Head of caudate nucleus (tissue), 42 donors: Measurements from ENCODE around the gene ABAT.
"Not testable (repeated sequence)": the region's sequence is repeated elsewhere in the genome, so short reads cannot be mapped to it uniquely, and the experiment has no call there.

Experiments
- DNase-seq, 42 donors: peaks; one replicate each; pipeline versions ENCODE4 v3.0.0 to v3.0.0-alpha.2; 2020 to 2021; ENCODE audit warnings: mixed read lengths in 7 of 42
- intact Hi-C: fragments of 100-400 bp; cut with DNase I; formaldehyde crosslinking; loops from one replicate; pipeline ENCODE4 v1.15.0; 2022

Gene ABAT

DNA sequence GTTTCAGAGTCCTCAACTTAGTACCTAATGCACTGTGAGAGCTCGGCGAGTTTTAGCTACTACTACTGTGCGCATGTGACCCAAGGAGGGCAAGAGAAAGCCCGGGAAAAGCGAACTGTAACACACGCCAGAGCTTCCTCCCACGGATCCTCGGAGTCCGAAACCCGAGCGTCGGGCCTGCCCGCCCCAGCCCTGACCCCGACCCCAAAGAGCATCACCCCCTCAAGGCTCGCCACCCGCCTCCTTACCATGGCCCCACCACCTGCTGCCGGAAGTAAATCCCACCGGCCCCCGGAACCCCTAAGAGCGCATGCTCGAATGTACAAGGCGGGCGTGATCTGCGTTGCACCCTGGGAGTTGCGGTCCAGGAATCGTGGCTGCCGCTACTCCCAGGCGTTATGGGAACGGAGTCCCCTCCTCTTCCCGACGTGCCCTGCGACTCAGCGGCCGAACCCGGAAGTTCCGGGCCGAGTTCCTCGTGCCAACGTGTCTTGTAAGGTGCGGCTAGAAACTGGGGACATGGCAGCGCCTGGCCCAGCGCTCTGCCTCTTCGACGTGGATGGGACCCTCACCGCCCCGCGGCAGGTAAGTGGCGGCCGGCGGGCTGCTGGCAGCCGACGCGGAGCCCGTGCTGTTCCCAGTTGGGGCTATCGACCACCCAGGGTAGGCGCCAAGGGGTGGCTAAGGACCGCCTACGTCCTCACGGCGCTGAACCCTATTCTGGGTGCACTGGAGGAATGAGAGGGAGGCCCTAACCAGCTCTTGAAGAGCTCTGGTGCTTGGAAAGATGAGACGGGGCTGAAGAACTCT is 123.2 kb downstream of the ABAT start, which contains the start of the genes PMM2 and TMEM186:
PMM2 (plus strand) TSS at position 476 of the 810 bp plus-strand sequence; CDS start at position 520, 44 bp downstream.
TMEM186 (minus strand) TSS at position 276 of the 810 bp plus-strand sequence; CDS start at position 251, 25 bp downstream.
- peak; percentile 97 to 100 (median 99) for DNase-seq
- intact Hi-C loops, result loop anchor here (5.0 kb wide), 3 partner anchors 70 to 120 kb away; partner anchors contain the start of genes CARHSP1 and LITAFD

DNA sequence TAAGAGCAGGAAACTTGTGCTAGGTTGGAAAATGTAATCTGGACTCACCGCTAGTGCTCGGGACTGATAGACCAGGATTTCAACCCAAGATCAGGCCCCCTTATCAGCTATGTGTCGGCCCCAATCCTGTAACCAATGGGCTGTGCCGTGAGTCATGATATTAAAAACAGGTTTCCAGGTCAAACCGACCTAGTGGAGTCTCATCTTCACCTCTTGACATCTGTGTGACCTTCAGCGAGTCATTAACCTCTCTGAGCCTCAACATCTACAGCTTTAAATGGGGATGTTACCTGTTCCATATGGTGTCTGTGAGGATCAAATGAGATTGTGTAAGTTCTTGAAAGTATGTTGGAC is 123.7 kb downstream of the ABAT start:
- DNase-seq, result no peak
- intact Hi-C loops, result loop anchor here (5.0 kb wide), 3 partner anchors 69 to 121 kb away; partner anchors contain the start of genes CARHSP1 and LITAFD

DNA sequence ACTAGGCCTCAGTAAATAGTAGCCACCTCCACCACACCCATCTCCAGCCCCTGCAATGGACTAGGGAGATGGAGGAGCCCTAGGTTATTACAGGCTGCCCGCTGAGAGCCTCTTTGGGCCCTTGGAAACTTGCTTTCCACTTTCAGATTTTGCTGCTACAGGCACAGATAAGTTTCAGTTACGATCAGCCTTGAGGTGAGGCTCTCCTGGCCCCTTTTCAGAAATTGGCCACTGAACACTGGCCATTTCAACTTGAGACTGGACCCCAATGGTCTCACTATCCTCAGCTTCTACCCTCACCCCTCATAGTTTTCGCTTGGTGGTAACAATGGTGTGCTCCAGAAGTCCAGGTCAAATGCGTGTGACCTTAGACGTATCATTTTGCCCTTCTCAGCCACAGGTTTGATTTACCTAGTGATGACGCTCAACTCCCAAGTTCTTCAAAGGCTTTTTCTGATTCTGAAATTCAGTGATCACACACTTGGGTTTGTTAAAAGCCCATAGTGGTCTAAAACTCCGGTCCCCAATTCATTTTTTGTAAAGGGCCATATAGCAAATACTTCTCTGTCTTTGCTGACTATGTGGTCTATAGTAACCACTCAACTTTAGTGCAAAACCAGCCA is 124.2 kb downstream of the ABAT start:
- no peak for DNase-seq
- intact Hi-C loops, result loop anchor here (5.0 kb wide), 3 partner anchors 69 to 121 kb away; partner anchors contain the start of genes CARHSP1 and LITAFD

DNA sequence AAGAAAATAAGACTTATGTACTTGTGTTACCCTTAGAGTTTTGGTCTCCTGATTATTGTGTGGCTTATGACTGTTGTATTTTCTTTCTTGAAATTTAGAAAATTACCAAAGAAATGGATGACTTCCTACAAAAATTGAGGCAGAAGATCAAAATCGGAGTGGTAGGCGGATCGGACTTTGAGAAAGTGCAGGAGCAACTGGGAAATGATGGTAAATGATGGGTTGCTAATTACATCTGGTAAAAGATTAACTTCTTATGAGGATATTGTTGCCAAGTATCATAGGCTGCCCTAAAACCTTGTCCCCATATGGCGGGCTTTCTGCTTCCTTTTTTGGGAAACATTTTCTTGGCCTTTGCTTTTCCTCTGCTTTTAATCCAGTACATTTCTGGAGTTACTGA is 127.3 kb downstream of the ABAT start:
- intact Hi-C loops, result no loop called here
- DNase-seq, result no peak

DNA sequence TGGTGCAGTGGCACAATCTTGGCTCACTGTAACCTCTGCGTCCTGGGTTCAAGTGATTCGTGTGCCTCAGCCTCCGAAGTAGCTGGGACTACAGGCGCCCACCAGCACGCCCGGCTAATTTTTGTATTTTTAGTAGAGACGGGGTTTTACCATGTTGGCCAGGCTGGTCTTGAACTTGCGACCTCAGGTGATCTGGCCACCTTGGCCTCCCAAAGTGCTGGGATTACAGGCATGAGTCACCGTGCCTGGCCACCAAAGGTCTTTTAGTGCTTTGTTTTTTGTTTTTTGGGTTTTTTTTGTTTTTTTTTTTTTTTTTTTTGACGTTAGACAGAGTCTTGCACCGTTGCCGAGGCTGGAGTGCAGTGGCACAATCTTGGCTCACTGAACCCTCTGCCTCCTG is 129.3 kb downstream of the ABAT start:
- intact Hi-C loops, DNase-seq: not testable (repeated sequence)

DNA sequence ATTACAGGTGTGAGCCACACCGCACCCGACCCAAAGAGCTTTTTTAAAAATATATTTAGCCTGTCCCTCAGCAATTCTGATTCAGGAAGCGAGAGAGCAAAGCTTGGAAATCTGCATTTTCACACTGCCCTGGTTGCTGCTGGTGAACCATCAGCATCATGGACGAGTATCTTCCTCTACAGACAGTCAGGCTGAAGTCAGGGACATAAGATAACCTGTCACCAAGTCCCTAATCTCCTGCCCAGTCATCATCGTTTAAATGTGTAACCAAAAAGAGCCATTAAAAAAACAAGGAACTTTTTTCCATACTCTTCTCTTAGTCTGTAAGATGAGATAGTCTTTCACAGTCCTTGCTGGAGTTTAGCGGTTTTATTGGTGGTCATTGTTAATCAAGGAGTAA is 129.9 kb downstream of the ABAT start:
- intact Hi-C loops, result no loop called here
- DNase-seq, result no peak

DNA sequence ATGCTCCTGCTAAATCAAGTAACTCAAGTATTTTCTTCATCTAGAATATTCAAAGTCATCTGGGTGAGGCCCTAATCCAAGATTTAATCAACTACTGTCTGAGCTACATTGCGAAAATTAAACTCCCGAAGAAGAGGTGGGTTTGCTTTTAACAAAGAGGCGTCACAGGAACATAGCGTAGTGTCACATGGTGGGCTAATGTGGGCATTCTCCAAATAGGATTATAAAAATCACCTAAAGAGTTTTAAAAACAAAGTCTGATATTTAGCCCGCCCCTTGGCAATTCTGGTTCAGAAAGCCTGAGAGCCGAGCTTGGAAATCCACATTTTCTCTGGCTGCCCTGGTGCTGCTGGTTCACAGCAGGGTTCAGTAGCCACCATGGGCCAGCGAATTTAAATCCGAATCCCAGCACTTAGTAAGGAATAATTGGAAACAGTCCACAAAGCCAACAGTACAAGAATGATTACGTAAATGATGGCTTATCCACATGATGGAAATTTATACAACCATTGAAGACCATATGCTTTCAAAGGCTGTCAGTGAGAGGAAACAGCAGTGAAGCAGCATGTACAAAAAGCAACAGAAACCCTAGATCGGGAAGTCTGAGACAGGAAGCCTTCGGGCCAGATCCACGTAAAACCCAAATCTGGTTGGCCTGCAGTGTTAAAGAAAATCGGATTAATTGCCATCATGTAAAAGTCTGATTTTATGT is 132.0 kb downstream of the ABAT start:
- intact Hi-C loops, result no loop called here

DNA sequence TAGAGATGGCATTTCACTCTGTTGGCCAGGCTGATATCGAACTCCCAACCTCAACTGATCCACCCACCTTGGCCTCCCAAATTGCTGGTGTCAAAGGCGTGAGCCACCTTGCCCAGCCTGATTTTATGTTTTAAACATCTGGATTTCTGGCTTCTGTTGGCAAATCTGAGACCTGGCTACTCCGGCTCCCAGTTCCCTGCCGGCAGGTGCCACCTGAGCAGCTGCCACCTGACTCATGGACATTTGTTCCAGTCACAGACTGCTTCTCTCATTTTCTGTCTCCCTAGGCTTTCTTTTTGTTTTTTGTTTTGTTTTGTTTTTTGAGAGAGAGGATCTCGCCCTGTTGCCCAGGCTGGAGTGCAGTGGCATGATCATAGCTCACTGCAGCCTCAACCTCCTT is 132.8 kb downstream of the ABAT start:
- intact Hi-C loops, result no loop called here
- no peak for DNase-seq

More for the DNA sequence above, 132.0 kb downstream of the ABAT start:
- peak in 5 of 42 donors; percentile 20 to 55 (median 41) for DNase-seq

DNA sequence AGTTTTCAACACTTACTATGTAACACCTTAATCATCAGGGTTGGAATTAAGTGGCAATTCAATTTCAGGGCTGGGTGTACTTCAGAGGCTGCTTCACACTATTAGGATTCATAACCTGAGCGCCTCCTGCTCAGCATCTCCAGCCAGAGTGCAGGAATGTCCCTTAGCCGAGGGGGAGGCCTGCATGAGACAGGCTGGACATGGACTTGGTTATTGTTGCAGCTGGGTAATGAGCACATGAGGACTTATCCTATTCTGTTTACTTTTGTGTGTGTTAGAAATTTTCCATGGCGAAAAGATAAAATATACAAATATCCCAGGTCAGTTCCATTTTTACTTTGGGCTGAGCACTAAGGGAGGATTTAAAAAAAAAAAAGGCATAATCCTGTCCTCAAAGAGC is 133.6 kb downstream of the ABAT start:
- no peak for DNase-seq
- intact Hi-C loops, result no loop called here

DNA sequence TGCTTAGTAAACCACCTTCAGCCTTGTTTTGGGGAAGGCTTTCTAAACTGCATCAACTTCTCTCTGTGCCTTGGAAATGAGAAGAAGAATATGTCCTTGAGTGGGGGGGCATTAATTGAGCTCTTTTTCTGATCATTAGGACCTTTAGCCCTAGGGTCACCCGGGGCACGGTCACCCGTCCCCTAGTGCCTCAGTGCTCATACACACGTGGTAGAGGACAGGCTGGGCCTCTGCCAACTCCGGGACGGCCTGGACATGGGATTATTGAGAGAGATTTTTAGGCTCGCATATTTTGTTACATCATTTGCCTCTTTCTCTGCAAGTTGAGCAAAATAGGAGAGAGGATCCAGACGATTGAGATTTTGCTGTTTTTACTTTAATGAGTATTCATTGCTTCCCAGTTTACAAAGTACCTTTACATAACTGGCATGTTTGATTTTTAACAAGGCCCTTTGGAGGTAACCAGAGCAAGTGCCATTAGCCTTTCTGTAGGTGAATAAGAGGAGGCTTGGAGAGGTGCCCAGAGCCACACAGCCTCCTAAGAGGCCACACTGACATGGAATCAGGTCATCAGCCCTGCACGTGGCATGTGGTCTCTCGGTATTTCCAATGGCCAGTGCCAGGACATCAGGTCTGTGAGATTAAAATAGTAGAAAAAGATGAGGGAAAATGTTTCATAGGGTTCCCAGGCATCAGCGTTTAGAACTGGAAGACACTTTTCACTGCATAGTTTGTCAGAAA is 134.4 kb downstream of the ABAT start:
- DNase-seq, result no peak
- intact Hi-C loops, result no loop called here

DNA sequence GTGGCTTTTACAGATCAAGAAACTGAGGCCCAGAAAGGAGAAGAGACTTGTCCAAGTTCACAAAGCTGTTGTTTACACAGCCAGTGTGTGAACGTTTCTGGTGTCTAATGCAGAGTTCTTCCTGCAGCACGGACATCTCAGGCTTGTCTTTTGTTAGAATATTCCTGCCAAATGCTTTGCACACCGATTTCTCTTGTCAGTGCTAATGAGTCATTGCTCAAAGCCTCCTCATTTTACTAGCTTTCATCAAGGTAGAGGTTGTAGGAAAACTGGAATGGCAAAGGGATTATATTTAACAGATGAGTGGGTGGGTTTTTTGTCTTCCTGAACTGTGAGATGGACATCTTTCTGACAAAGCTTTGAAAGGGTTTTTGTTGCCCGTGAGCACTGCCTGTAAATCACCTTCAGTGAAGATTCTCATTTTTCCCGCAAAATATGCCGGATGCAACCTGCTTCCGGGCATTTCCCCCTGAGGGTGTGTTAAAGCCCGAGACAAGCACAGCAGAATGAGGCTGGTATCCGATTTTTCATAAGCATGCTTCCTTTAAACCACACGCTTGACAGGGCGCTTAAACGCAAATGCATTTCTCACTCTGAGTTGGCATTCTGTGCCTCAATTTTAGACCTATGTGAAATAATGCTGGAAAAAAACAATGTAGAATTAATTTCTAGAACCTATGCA is 137.9 kb downstream of the ABAT start:
- intact Hi-C loops, result no loop called here
- peak in 11 of 42 donors; percentile 19 to 65 (median 37) for DNase-seq

DNA sequence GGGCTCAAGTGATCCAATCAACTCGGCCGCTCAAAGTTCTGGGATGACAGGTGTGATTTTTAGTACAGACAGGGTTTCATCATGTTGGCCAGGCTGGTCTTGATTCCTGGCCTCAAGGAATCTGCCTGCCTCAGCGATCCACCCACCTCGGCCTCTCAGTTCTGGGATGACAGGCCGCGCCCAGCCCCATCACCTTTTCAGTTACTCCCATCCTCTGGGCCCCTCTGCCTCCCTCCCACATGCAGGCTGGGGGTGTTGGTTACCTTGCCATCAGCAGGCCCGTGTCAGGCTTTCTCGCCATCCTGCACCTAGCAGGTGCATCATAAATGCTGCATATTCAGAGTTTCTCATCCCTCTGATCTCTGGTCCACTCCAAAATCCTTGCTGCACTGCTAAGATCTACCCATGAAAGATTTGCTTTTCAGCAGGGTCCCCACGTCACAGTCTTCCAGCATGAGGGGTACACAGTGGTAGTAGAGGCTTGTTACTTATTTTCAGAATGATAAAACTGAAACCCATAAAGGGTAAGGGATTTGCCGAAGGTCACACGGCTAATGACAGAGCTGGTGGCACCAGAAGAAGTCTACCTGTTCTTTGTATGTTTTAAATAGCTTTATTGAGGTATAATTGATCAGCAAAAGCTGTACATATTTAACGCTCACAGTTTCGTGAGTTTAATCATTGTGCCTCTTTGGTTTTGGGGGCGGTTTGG is 139.8 kb downstream of the ABAT start:
- intact Hi-C loops, result no loop called here
- DNase-seq, result no peak

DNA sequence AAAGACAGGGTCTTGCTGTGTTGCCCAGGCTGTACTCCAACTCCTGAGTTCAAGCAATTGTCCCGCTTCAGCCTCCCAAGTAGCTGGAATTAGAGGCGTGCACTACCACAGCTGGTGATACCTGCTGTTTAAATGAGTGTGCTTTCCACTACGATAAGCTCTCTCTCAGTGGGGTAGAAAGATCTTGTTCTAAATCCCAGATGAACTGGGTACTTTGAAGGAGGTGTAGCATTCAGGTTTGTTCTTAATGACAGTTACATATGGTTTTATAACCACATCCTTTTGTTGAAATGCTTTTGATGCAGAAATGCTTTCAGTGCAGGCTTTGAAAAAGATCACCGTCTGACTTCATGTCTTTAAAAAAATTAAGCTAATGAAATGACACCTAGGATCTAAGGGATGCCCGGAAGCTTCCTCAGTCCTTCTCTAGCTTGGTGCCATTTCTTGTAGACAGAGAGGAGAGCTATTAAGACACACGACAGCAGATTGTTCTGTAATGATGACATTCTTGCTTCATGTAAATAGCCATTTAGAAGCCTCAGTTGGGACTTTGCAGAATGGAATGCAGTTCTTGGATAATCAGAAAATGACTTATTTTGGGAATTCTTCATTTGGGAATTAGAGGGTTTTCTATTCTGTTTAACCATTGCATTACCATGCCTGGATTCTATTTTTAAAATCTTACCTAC is 142.7 kb downstream of the ABAT start:
- intact Hi-C loops, result no loop called here
- no peak for DNase-seq

DNA sequence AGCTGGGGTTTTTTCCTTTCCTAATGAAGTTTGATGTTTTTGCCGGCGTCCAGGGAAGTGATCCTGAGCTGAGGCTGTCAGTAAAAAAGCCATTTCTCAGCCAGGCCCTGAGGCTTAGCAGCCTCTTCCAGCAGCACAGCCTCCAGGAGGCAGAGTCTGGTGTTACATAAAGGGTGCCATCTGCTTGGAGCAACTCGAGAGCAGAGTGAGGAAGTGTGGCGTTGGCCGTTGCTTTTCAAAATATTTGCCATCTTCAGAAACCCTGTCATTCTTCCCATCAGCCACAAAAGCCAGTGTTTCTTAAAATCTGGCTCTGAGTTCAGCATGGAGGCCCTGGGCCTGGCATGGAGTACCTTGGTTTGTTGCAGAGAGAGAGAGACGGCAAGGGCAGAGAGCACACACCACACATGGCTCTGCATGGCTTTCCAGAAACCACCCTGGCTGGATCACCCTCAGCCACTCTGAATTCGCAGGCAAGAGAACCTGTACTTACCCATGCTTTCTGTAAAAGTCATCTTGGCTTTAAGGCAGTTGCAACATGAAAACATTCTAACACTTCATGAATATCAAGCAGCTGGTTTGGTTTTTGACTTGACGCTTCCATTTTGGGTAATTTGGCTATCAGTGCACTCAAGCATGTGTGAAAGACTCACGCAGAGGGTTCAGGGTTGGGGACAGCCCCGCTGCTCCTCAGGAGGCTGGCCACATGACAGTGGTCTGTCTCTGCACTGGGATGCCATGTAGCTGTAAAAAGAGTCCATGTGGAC is 144.3 kb downstream of the ABAT start:
- intact Hi-C loops, result no loop called here
- DNase-seq, result no peak

DNA sequence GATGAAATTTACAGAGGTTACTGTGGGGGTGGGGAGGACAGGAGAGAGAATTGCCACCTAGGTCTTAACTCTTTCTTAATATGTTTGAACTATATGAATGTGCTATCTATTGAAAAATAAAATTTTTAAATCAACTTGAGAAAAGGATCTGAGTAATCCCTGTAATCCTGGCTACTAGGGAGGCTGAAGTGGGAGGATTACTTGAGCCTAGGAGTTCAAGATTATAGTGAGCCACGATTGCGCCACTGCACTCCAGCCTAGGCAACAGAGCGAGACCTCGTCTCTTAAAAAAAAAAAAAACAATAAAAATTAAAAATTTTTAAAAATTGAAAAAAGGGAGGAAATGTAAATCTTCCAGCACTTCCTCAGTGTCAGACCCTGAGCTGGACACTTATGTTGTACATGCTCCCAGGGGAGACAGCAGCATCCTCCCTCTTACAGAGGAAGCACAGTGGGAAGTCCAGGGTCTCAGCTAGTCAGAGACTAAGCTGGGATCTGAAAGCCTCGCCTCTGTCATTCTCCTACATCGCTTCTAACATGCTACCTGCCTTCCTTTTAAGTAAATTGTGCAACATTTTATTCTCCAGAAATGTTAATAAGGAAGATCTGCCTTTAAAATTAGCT is 145.1 kb downstream of the ABAT start:
- DNase-seq, result peak in 1 of 42 donors; percentile 38
- intact Hi-C loops, result no loop called here

DNA sequence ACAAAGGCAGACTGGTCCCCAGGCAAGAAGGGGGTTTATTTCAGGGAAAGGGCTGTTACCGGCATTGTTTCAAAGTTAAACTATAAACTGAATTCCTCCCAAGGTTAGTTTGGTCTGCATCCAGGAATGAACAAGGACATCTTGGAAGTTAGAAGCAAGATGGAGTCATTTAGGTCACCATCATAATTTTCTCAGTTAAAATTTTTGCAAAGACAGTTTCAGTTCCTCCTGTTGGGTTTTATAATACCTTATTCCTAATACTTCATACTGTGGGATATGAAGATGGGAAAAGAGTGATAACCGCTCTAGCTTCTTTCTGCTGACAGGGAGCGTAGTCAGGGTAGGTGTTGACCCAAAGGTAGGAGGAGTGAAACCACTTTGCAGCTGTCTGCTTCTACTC is 148.0 kb downstream of the ABAT start:
- intact Hi-C loops, result no loop called here
- no peak for DNase-seq
